ENCODE measurements around the gene CAMTA2.

CAMTA2 gene

GRCh38 chr17:4951486-4951885, 36.0 kb downstream of the CAMTA2 start:
- H3K4me3 ChIP-seq: no peak overlapping the region
- peaks cover 0 to 37% (median 24%) of the 10 kb centered on the region in 4 donors for H3K4me1 ChIP-seq
- DNase-seq: no peak
- H3K36me3 ChIP-seq: peaks cover 2 to 7% (median 3%) of the 10 kb centered on the region in 3 donors
- no peak overlapping the region for H3K27ac ChIP-seq
- intact Hi-C loops (cut with DNase I; ENCODE audit: low total_unique reads): no loop called here
- H3K9me3 ChIP-seq: no peaks in the 10 kb centered on the region
- no peaks in the 10 kb centered on the region for H3K27me3 ChIP-seq
- no peak for TF ChIP-seq CTCF (IDR thresholded peaks at IDR 0.05)

GRCh38 chr17:4950746-4951204, 36.7 kb downstream of the CAMTA2 start, which contains the start of gene ENO3:
Gene ENO3, plus strand, starts transcription at chr17:4951119. Its CDS starts 711 bp downstream, at chr17:4951830.
- H3K4me3 ChIP-seq: peak within 1 kb of the TSS; percentile 93 to 100
- peaks cover 9 to 14% (median 10%) of the 10 kb centered on the region in 3 donors for H3K36me3 ChIP-seq
- intact Hi-C loops (cut with DNase I; ENCODE audit: low total_unique reads): no loop called here
- DNase-seq: no peak
- peaks cover 3 to 44% (median 31%) of the 10 kb centered on the region in 4 donors for H3K4me1 ChIP-seq
- TF ChIP-seq CTCF (IDR thresholded peaks at IDR 0.05): no peak
- peak within 1 kb of the TSS; percentile 95 to 99 for H3K27ac ChIP-seq
- H3K9me3 ChIP-seq: no peaks in the 10 kb centered on the region
- no peaks in the 10 kb centered on the region for H3K27me3 ChIP-seq

GRCh38 chr17:4950075-4950745, 37.3 kb downstream of the CAMTA2 start:
- DNase-seq: peak in 1 of 2 donors; percentile 48
- Histone ChIP-seq H3K27me3 (no peaks in the 10 kb centered on the region), H3K9me3 (no peaks in the 10 kb centered on the region), H3K4me1 (peaks cover 6 to 50% (median 37%) of the 10 kb centered on the region in 4 donors), H3K27ac (peak overlapping the region; percentile 95 to 99), H3K36me3 (peaks cover 14 to 20% (median 15%) of the 10 kb centered on the region in 3 donors), H3K4me3 (peak overlapping the region; percentile 93 to 100)
- intact Hi-C loops (cut with DNase I; ENCODE audit: low total_unique reads): no loop called here
- TF ChIP-seq CTCF (IDR thresholded peaks at IDR 0.05): no peak

GRCh38 chr17:4949321-4950074, 38.0 kb downstream of the CAMTA2 start:
- Histone ChIP-seq H3K9me3 (no peaks in the 10 kb centered on the region), H3K27ac (peak overlapping the region; percentile 95 to 99), H3K27me3 (no peaks in the 10 kb centered on the region), H3K4me3 (peak overlapping the region; percentile 93 to 100), H3K36me3 (peaks cover 19 to 27% (median 20%) of the 10 kb centered on the region in 3 donors), H3K4me1 (peaks cover 6 to 57% (median 44%) of the 10 kb centered on the region in 4 donors)
- DNase-seq: peak; percentile 71 to 89
- TF ChIP-seq CTCF (IDR thresholded peaks at IDR 0.05): no peak
- intact Hi-C loops (cut with DNase I; ENCODE audit: low total_unique reads): loop anchor here (2.0 to 5.0 kb wide), 2 partner anchors 17 to 48 kb away; partner anchors contain the start of genes INCA1, KIF1C and SPAG7

- DNase-seq: peak; percentile 78 to 94
- H3K27ac ChIP-seq: peak overlapping the region; percentile 95 to 99
- H3K36me3 ChIP-seq: peaks cover 25 to 32% (median 26%) of the 10 kb centered on the region in 3 donors
- intact Hi-C loops (cut with DNase I; ENCODE audit: low total_unique reads): loop anchor here (2.0 to 5.0 kb wide), 2 partner anchors 18 to 48 kb away; partner anchors contain the start of genes INCA1, KIF1C and SPAG7
- peak overlapping the region; percentile 93 to 100 for H3K4me3 ChIP-seq
- no peaks in the 10 kb centered on the region for H3K27me3 ChIP-seq
- no peaks in the 10 kb centered on the region for H3K9me3 ChIP-seq
- no peak for TF ChIP-seq CTCF (IDR thresholded peaks at IDR 0.05)
- H3K4me1 ChIP-seq: peaks cover 6 to 60% (median 48%) of the 10 kb centered on the region in 4 donors
These were observed 38.5 kb downstream of the CAMTA2 start for GRCh38 chr17:4948931-4949320.
